A673 (cell line): ENCODE results near the gene DLX1. TPM values are rescaled to one million over a fixed set of nuclear protein-coding genes. Genes with fewer than 3 reads are reported as not detected.

Experiments used
- BruUV-seq: library from RNA; stranded (reverse); fragments of 400-500 nt; replicated peaks from 2 replicates; lab custom pipeline; 2021; lab: Mats Ljungman, UMichigan
- CTCF ChIA-PET: fragments of 300-600 bp; sonication (Branson Sonifier 250); formaldehyde crosslinking; loops from one replicate; lab custom pipeline; 2022; ENCODE audit warnings: antibody characterized with exemption; lab: Charles Lee
- POLR2A ChIA-PET: fragments of 300-600 bp; sonication (Branson Sonifier 250); formaldehyde crosslinking; loops from one replicate; lab custom pipeline; 2022; ENCODE audit warnings: antibody characterized with exemption; ENCODE audit not compliant: low non-redundant PET; lab: Charles Lee
- DNase-seq: peaks from one replicate; pipeline ENCODE4 v3.0.0-alpha.2; 2015; ENCODE audit warnings: low spot score
- H3K27ac ChIP-seq: fragments of 200-600 bp; sonication (generic); 2 replicates; pipeline ENCODE4 v1.5.1; 2016; ENCODE audit warnings: mixed run types, low read depth, mild to moderate bottlenecking, mixed read lengths, antibody characterized with exemption, low read length; ENCODE audit not compliant: poor library complexity, severe bottlenecking
- H3K27me3 ChIP-seq: fragments of 200-600 bp; sonication (generic); replicated peaks from 2 replicates; pipeline ENCODE4 v1.6.1; 2017; ENCODE audit warnings: mixed run types, low read depth, mild to moderate bottlenecking, mixed read lengths, antibody characterized with exemption, low read length; ENCODE audit not compliant: insufficient read depth, poor library complexity
- H3K36me3 ChIP-seq: fragments of 200-600 bp; sonication (generic); 2 replicates; pipeline ENCODE4 v1.6.1; 2016; ENCODE audit warnings: mixed run types, mild to moderate bottlenecking, mixed read lengths, antibody characterized with exemption, low read length; ENCODE audit not compliant: insufficient read depth, poor library complexity, severe bottlenecking
- H3K4me1 ChIP-seq: fragments of 200-600 bp; sonication (generic); 2 replicates; pipeline ENCODE4 v1.6.1; 2017; ENCODE audit warnings: mixed run types, mild to moderate bottlenecking, mixed read lengths, antibody characterized with exemption, low read length; ENCODE audit not compliant: insufficient read depth, poor library complexity, severe bottlenecking
- H3K4me3 ChIP-seq: fragments of 200-600 bp; sonication (generic); 2 replicates; pipeline ENCODE4 v1.5.1; 2016; ENCODE audit warnings: low read depth, mixed run types, mild to moderate bottlenecking, mixed read lengths, low read length; ENCODE audit not compliant: poor library complexity, severe bottlenecking
- H3K9me3 ChIP-seq: fragments of 200-600 bp; sonication (generic); 2 replicates; pipeline ENCODE4 v1.6.1; 2016; ENCODE audit warnings: mixed run types, low read depth, mild to moderate bottlenecking, mixed read lengths, antibody characterized with exemption, low read length; ENCODE audit not compliant: poor library complexity, severe bottlenecking
- CTCF ChIP-seq: fragments of 300-800, 200-600 bp; sonication (generic); conservative IDR thresholded peaks from 2 replicates; pipeline ENCODE4 v1.5.1; 2017; ENCODE audit warnings: low read depth, mild to moderate bottlenecking, antibody characterized with exemption, low read length, moderate library complexity, mixed read lengths
- EZH2 ChIP-seq: fragments of 200-600 bp; sonication (generic); IDR thresholded peaks from 2 replicates; pipeline ENCODE4 v1.6.1; 2017; ENCODE audit warnings: borderline replicate concordance, low read depth, mild to moderate bottlenecking, mixed read lengths, antibody characterized with exemption, low read length; ENCODE audit not compliant: poor library complexity, severe bottlenecking
- intact Hi-C: fragments of 100-400 bp; cut with micrococcal nuclease; formaldehyde crosslinking; loops from one replicate; pipeline ENCODE4 v1.10.0; 2022; ENCODE audit not compliant: unreplicated experiment
- total RNA-seq: library from RNA; stranded (reverse); gene quantifications from 2 replicates; pipeline ENCODE4 v1.2.3, GENCODE V29; 2021

DLX1 gene
- total RNA-seq, 1 experiment from 2014 or later: 33.2 TPM

- no TSS peak for BruUV-seq
- no peak overlapping the region for H3K4me3 ChIP-seq
- intact Hi-C loops: no loop called here
- peaks cover 10% of the 10 kb centered on the region for H3K4me1 ChIP-seq
- DNase-seq: no peak
- H3K9me3 ChIP-seq: no peaks in the 10 kb centered on the region
- H3K27ac ChIP-seq: no peak overlapping the region
- no peaks in the 10 kb centered on the region for H3K36me3 ChIP-seq
- no peaks in the 10 kb centered on the region for H3K27me3 ChIP-seq
- no peak for TF ChIP-seq CTCF
- no peak for TF ChIP-seq EZH2
- ChIA-PET POLR2A (no interaction called here), CTCF (no interaction called here)
Measured at GRCh38 chr2:172062402-172063004, 22.8 kb upstream of the DLX1 start.

- TF ChIP-seq CTCF (no peak), EZH2 (no peak)
- Histone ChIP-seq H3K9me3 (no peaks in the 10 kb centered on the region), H3K36me3 (no peaks in the 10 kb centered on the region), H3K27ac (no peak overlapping the region), H3K4me3 (no peak overlapping the region), H3K4me1 (peaks cover 11% of the 10 kb centered on the region), H3K27me3 (no peaks in the 10 kb centered on the region)
- ChIA-PET POLR2A (no interaction called here), CTCF (no interaction called here)
- no TSS peak for BruUV-seq
- no peak for DNase-seq
- intact Hi-C loops: no loop called here
Measured at GRCh38 chr2:172063446-172063845, 21.9 kb upstream of the DLX1 start.

DNA sequence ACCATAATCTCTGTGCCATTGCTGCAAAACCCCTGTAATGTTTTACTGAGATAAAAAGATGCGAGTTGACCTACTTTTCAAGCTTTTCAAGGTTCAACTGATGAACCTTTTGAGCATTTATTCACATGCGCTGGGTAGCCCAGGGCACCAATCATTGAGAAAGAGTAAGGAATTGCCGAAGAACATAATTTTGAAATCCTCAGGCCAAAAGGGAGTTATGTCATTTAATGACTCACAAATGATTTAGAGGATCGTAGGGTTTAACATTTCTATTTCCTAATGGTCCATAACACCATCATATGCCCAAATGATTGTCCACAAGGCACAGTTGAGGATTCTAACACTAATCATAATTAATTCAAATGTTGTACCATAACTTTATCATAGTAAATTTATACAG is 20.2 kb upstream of the DLX1 start:
- Histone ChIP-seq H3K36me3 (no peaks in the 10 kb centered on the region), H3K4me1 (peaks cover 11% of the 10 kb centered on the region), H3K27ac (no peak overlapping the region), H3K9me3 (no peaks in the 10 kb centered on the region), H3K27me3 (no peaks in the 10 kb centered on the region), H3K4me3 (no peak overlapping the region)
- intact Hi-C loops: no loop called here
- BruUV-seq: no TSS peak
- TF ChIP-seq CTCF (no peak), EZH2 (no peak)
- ChIA-PET POLR2A (no interaction called here), CTCF (no interaction called here)
- no peak for DNase-seq
